GM23338 (cell line): ENCODE measurements around the gene AOC2. TPM values are rescaled to one million over a fixed set of nuclear protein-coding genes. Genes with fewer than 3 reads are reported as not detected.

Experiments
- ATAC-seq: fragments of 200-7000 bp; cut with Tn5 transposase; 3 replicates; pipeline ENCODE4 v1.9.1; 2020
- DNase-seq: peaks from one replicate; pipeline ENCODE4 v3.0.0-alpha.2; 2015; ENCODE audit warnings: low spot score
- H2AFZ ChIP-seq: fragments of 200-600 bp; sonication (generic); 2 replicates; pipeline ENCODE4 v1.8.0; 2016; ENCODE audit warnings: antibody characterized with exemption, mild to moderate bottlenecking, moderate library complexity
- H3F3A ChIP-seq: fragments of 200-600 bp; sonication (generic); replicated peaks from 2 replicates; pipeline ENCODE4 v1.8.0; 2017; ENCODE audit warnings: antibody characterized with exemption, mixed run types, low read depth
- H3K27ac ChIP-seq: fragments of 200-600 bp; sonication (generic); 2 replicates; pipeline ENCODE4 v1.6.1; 2016; ENCODE audit warnings: low read depth
- H3K27me3 ChIP-seq: fragments of 200-600 bp; sonication (generic); 2 replicates; pipeline ENCODE4 v1.8.0; 2016; ENCODE audit warnings: mild to moderate bottlenecking, mixed run types, moderate library complexity; ENCODE audit not compliant: insufficient read depth
- H3K36me3 ChIP-seq: fragments of 200-600 bp; sonication (generic); 2 replicates; pipeline ENCODE4 v1.8.0; 2016; ENCODE audit warnings: mild to moderate bottlenecking; ENCODE audit not compliant: insufficient read depth
- H3K4me1 ChIP-seq: fragments of 200-600 bp; sonication (generic); 2 replicates; pipeline ENCODE4 v1.8.0; 2016; ENCODE audit warnings: mild to moderate bottlenecking, moderate library complexity; ENCODE audit not compliant: insufficient read depth
- H3K4me2 ChIP-seq: fragments of 200-600 bp; sonication (generic); 2 replicates; pipeline ENCODE4 v1.7.1; 2017; ENCODE audit warnings: mixed run types
- H3K4me3 ChIP-seq: fragments of 200-600 bp; sonication (generic); 2 replicates; pipeline ENCODE4 v1.6.1; 2016; ENCODE audit warnings: mixed run types
- H3K79me2 ChIP-seq: fragments of 200-600 bp; sonication (generic); replicated peaks from 2 replicates; pipeline ENCODE4 v1.8.0; 2017; ENCODE audit warnings: mild to moderate bottlenecking; ENCODE audit not compliant: insufficient read depth
- H3K9me2 ChIP-seq: fragments of 200-600 bp; sonication (generic); 2 replicates; pipeline ENCODE4 v1.8.0; 2017; ENCODE audit not compliant: insufficient read depth
- H4K20me1 ChIP-seq: fragments of 200-600 bp; sonication (generic); replicated peaks from 2 replicates; pipeline ENCODE4 v1.8.0; 2017; ENCODE audit warnings: mild to moderate bottlenecking; ENCODE audit not compliant: insufficient read depth
- H3K27ac Mint-ChIP-seq: 2 replicates; pipeline ENCODE4 v1.8.0; 2020; ENCODE audit warnings: inconsistent platforms, mild to moderate bottlenecking, moderate library complexity, mixed read lengths
- H3K27me3 Mint-ChIP-seq: 3 replicates; pipeline ENCODE4 v1.8.0; 2022; ENCODE audit warnings: low read depth, mild to moderate bottlenecking, moderate library complexity, mixed read lengths, inconsistent platforms; ENCODE audit not compliant: insufficient read depth, poor library complexity
- H3K36me3 Mint-ChIP-seq: 3 replicates; pipeline ENCODE4 v1.8.0; 2021; ENCODE audit warnings: low read depth, mild to moderate bottlenecking, inconsistent platforms, moderate library complexity, mixed read lengths
- H3K4me1 Mint-ChIP-seq: 3 replicates; pipeline ENCODE4 v1.8.0; 2020; ENCODE audit warnings: mild to moderate bottlenecking, inconsistent platforms, mixed read lengths
- H3K4me3 Mint-ChIP-seq: 3 replicates; pipeline ENCODE4 v1.8.0; 2021; ENCODE audit warnings: moderate library complexity, mild to moderate bottlenecking, inconsistent platforms, mixed read lengths
- H3K9me3 Mint-ChIP-seq: 3 replicates; pipeline ENCODE4 v1.8.0; 2020; ENCODE audit warnings: moderate library complexity, mild to moderate bottlenecking, inconsistent platforms, mixed read lengths
- CREB1 ChIP-seq: fragments of 250-450 bp; sonication (Bioruptor Pico); IDR thresholded peaks from 2 replicates; pipeline ENCODE4 v1.5.0; 2020; ENCODE audit warnings: low read depth, mild to moderate bottlenecking, moderate library complexity
- EZH2 ChIP-seq: fragments of 200-600 bp; sonication (generic); IDR thresholded peaks from one replicate; pipeline ENCODE4 v1.8.0; 2017; ENCODE audit warnings: antibody characterized with exemption, mild to moderate bottlenecking, low read depth; ENCODE audit not compliant: unreplicated experiment
- EZH2phosphoT487 ChIP-seq: fragments of 200-600 bp; sonication (generic); IDR thresholded peaks from one replicate; pipeline ENCODE4 v1.8.1; 2018; ENCODE audit warnings: antibody characterized with exemption; ENCODE audit not compliant: unreplicated experiment
- JUNB ChIP-seq: IDR thresholded peaks from one replicate; pipeline ENCODE4 v1.6.1; 2016; ENCODE audit warnings: antibody characterized with exemption; ENCODE audit not compliant: unreplicated experiment
- NANOG ChIP-seq: IDR thresholded peaks from 2 replicates; pipeline ENCODE4 v1.6.1; 2016; ENCODE audit warnings: antibody characterized with exemption, borderline replicate concordance
- POLR2AphosphoS5 ChIP-seq: IDR thresholded peaks from 2 replicates; pipeline ENCODE4 v1.6.1; 2016; ENCODE audit warnings: antibody characterized with exemption, low read depth
- ZNF114 ChIP-seq: fragments of 250-450 bp; sonication (Bioruptor Pico); IDR thresholded peaks from 2 replicates; pipeline ENCODE4 v1.5.0; 2020; ENCODE audit warnings: mild to moderate bottlenecking, moderate library complexity
- ZNF331 ChIP-seq: fragments of 250-450 bp; sonication (Bioruptor Pico); IDR thresholded peaks from 2 replicates; pipeline ENCODE4 v1.5.0; 2020; ENCODE audit warnings: low read depth, mild to moderate bottlenecking, moderate library complexity
- polyA plus RNA-seq: library from polyadenylated mRNA; unstranded; fragments of >200 nt; fragmentation: Nextera tagmentation; extraction: Ambion mirVana; gene quantifications from 2 replicates; pipeline ENCODE4 v1.2.1, GENCODE V29; 2016
- total RNA-seq: library from RNA; depleted of rRNA; stranded (reverse); fragments of >200 nt; shearing (Covaris generic); gene quantifications from 2 replicates; pipeline ENCODE4 v1.2.3, GENCODE V29; 2014
- TF ChIP-seq, protein P1 (sequence below), 2 experiments: fragments of 200-600 bp in 1 of 2; sonication (generic) in 1 of 2; conservative IDR thresholded peaks; 2 replicates each; pipeline versions ENCODE4 v1.5.1 to v1.6.1; 2016 to 2017; ENCODE audit warnings: antibody characterized with exemption in 2 of 2, low read depth in 2 of 2, mild to moderate bottlenecking in 2 of 2, moderate library complexity in 1 of 2
- TF ChIP-seq, protein P2 (sequence below): IDR thresholded peaks from 2 replicates; pipeline ENCODE4 v1.6.1; 2016; ENCODE audit warnings: antibody characterized with exemption
- TF ChIP-seq, protein P3 (sequence below): IDR thresholded peaks from one replicate; pipeline ENCODE4 v1.6.1; 2018; ENCODE audit warnings: antibody characterized with exemption; ENCODE audit not compliant: unreplicated experiment

AOC2 gene
- total and polyA plus RNA-seq, 2 experiments from 2014 or later, result 2.0 to 5.8 TPM

- H3K9me2 ChIP-seq, result no peaks in the 10 kb centered on the region
- H3K36me3 Mint-ChIP-seq, result peaks cover 56% of the 10 kb centered on the region
- DNase-seq, result peak; percentile 93
- H3K36me3 ChIP-seq, result peaks cover 17% of the 10 kb centered on the region
- peaks cover 7% of the 10 kb centered on the region for H3K4me1 ChIP-seq
- H3F3A ChIP-seq, result peaks cover 8% of the 10 kb centered on the region; the same call in 1 of the 2 replicates
- no peak overlapping the region for H3K4me2 ChIP-seq
- peaks cover 3% of the 10 kb centered on the region for H3K27me3 Mint-ChIP-seq
- peaks cover 16% of the 10 kb centered on the region for H4K20me1 ChIP-seq
- no peak overlapping the region for H3K4me3 ChIP-seq
- H3K4me3 Mint-ChIP-seq, result no peak overlapping the region
- TF ChIP-seq POLR2AphosphoS5, result no peak
- TF ChIP-seq, protein P1, sequence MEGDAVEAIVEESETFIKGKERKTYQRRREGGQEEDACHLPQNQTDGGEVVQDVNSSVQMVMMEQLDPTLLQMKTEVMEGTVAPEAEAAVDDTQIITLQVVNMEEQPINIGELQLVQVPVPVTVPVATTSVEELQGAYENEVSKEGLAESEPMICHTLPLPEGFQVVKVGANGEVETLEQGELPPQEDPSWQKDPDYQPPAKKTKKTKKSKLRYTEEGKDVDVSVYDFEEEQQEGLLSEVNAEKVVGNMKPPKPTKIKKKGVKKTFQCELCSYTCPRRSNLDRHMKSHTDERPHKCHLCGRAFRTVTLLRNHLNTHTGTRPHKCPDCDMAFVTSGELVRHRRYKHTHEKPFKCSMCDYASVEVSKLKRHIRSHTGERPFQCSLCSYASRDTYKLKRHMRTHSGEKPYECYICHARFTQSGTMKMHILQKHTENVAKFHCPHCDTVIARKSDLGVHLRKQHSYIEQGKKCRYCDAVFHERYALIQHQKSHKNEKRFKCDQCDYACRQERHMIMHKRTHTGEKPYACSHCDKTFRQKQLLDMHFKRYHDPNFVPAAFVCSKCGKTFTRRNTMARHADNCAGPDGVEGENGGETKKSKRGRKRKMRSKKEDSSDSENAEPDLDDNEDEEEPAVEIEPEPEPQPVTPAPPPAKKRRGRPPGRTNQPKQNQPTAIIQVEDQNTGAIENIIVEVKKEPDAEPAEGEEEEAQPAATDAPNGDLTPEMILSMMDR (conservative IDR thresholded peaks at IDR 0.05; ENCODE audit: low read depth in 2 of 2), result peak; percentile 87 to 95
- peak; percentile 41; the same call in 1 of the 2 replicates for TF ChIP-seq CREB1 (CRISPR knock-in tag)
- H3K27ac Mint-ChIP-seq, result no peak overlapping the region
- ATAC-seq, result peak; percentile 58
- H3K27ac ChIP-seq, result peak overlapping the region; percentile 63; the same call in 1 of the 2 replicates
- H2AFZ ChIP-seq, result no peak overlapping the region
- H3K79me2 ChIP-seq, result peaks cover 13% of the 10 kb centered on the region
- H3K9me3 Mint-ChIP-seq, result no peaks in the 10 kb centered on the region
- H3K27me3 ChIP-seq, result no peaks in the 10 kb centered on the region
- peaks cover 3% of the 10 kb centered on the region; the same call in 1 of the 3 replicates for H3K4me1 Mint-ChIP-seq
These were observed 24.3 kb upstream of the AOC2 start for GRCh38 chr17:42819939-42820535.

DNA sequence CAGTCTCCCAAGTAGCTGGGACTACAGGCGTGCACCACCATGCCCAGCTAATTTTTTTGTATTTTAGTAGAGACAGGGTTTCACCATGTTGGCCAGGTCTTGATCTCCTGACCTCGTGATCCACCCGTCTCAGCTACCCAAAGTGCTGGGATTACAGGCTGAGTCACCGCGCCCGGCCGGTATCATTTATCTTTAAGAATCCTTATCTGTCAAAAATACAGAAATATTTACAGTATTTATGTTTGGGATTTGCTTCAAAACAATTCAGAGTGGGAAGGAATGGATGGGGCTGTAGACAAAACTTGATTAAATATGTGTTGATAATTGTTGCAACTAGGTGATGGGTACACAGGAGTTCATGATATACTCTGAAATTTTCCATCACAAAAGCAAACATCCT, 23.2 kb upstream of the AOC2 start:
- peaks cover 10% of the 10 kb centered on the region for H3K36me3 ChIP-seq
- no peaks in the 10 kb centered on the region for H3K9me2 ChIP-seq
- H3K4me1 ChIP-seq, result peaks cover 7% of the 10 kb centered on the region
- no peaks in the 10 kb centered on the region for H3K9me3 Mint-ChIP-seq
- ATAC-seq (no peak), DNase-seq (no peak)
- no peak overlapping the region for H3K27ac ChIP-seq
- H3F3A ChIP-seq, result peaks cover 8% of the 10 kb centered on the region; the same call in 1 of the 2 replicates
- peaks cover 3% of the 10 kb centered on the region; the same call in 1 of the 3 replicates for H3K4me1 Mint-ChIP-seq
- H3K4me2 ChIP-seq, result no peak overlapping the region
- peaks cover 13% of the 10 kb centered on the region for H3K79me2 ChIP-seq
- peaks cover 49% of the 10 kb centered on the region for H3K36me3 Mint-ChIP-seq
- peaks cover 3% of the 10 kb centered on the region for H3K27me3 Mint-ChIP-seq
- H3K27me3 ChIP-seq, result no peaks in the 10 kb centered on the region
- H3K4me3 ChIP-seq, result no peak overlapping the region
- no peak overlapping the region; the same call in 1 of the 2 replicates for H3K27ac Mint-ChIP-seq
- H3K4me3 Mint-ChIP-seq, result no peak overlapping the region
- H4K20me1 ChIP-seq, result peaks cover 16% of the 10 kb centered on the region
- H2AFZ ChIP-seq, result no peak overlapping the region
- TF ChIP-seq ZNF114 (CRISPR knock-in tag) (no peak), EZH2 (no peak), JUNB (no peak), EZH2phosphoT487 (no peak), ZNF331 (CRISPR knock-in tag) (no peak), NANOG (no peak), POLR2AphosphoS5 (no peak)
- TF ChIP-seq, protein P2, sequence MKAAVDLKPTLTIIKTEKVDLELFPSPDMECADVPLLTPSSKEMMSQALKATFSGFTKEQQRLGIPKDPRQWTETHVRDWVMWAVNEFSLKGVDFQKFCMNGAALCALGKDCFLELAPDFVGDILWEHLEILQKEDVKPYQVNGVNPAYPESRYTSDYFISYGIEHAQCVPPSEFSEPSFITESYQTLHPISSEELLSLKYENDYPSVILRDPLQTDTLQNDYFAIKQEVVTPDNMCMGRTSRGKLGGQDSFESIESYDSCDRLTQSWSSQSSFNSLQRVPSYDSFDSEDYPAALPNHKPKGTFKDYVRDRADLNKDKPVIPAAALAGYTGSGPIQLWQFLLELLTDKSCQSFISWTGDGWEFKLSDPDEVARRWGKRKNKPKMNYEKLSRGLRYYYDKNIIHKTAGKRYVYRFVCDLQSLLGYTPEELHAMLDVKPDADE, result no peak
- TF ChIP-seq, protein P1 (conservative IDR thresholded peaks at IDR 0.05; ENCODE audit: low read depth in 2 of 2), result no peak
- TF ChIP-seq, protein P3, sequence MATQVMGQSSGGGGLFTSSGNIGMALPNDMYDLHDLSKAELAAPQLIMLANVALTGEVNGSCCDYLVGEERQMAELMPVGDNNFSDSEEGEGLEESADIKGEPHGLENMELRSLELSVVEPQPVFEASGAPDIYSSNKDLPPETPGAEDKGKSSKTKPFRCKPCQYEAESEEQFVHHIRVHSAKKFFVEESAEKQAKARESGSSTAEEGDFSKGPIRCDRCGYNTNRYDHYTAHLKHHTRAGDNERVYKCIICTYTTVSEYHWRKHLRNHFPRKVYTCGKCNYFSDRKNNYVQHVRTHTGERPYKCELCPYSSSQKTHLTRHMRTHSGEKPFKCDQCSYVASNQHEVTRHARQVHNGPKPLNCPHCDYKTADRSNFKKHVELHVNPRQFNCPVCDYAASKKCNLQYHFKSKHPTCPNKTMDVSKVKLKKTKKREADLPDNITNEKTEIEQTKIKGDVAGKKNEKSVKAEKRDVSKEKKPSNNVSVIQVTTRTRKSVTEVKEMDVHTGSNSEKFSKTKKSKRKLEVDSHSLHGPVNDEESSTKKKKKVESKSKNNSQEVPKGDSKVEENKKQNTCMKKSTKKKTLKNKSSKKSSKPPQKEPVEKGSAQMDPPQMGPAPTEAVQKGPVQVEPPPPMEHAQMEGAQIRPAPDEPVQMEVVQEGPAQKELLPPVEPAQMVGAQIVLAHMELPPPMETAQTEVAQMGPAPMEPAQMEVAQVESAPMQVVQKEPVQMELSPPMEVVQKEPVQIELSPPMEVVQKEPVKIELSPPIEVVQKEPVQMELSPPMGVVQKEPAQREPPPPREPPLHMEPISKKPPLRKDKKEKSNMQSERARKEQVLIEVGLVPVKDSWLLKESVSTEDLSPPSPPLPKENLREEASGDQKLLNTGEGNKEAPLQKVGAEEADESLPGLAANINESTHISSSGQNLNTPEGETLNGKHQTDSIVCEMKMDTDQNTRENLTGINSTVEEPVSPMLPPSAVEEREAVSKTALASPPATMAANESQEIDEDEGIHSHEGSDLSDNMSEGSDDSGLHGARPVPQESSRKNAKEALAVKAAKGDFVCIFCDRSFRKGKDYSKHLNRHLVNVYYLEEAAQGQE, result no peak
